Stomach smooth muscle (tissue), 2 donors: Measurements from ENCODE around the gene MNT.
A peak's percentile ranks its signal among the peaks of the same experiment; 100 is the strongest.

ENCODE experiments used
- H3K27ac ChIP-seq: one replicate; pipeline ENCODE4 v1.7.0; 2013; ENCODE audit warnings: mild to moderate bottlenecking, low read length, inconsistent platforms
- H3K27me3 ChIP-seq, 2 donors: one replicate each; pipeline ENCODE4 v1.7.0; 2013; ENCODE audit warnings: low read length in 2 of 2; ENCODE audit not compliant: insufficient read depth in 2 of 2, control insufficient read depth in 1 of 2
- H3K36me3 ChIP-seq, 2 donors: one replicate each; pipeline ENCODE4 v1.7.0; 2013; ENCODE audit warnings: low read length in 2 of 2; ENCODE audit not compliant: control insufficient read depth in 2 of 2, insufficient read depth in 2 of 2
- H3K4me1 ChIP-seq: one replicate; pipeline ENCODE4 v1.7.0; 2013; ENCODE audit warnings: low read length; ENCODE audit not compliant: control insufficient read depth, insufficient read depth
- H3K4me3 ChIP-seq, 2 donors: one replicate each; pipeline ENCODE4 v1.7.0; 2013; ENCODE audit warnings: low read length in 2 of 2
- H3K9ac ChIP-seq, 2 donors: one replicate each; pipeline ENCODE4 v1.7.0; 2013; ENCODE audit warnings: low read length in 2 of 2, mild to moderate bottlenecking in 1 of 2
- H3K9me3 ChIP-seq, 2 donors: one replicate each; pipeline ENCODE4 v1.7.0; 2013; ENCODE audit warnings: low read length in 2 of 2; ENCODE audit not compliant: control insufficient read depth in 2 of 2
- donor health status: healthy.
- donor health status: Pancreatic carcinoma.

MNT gene

GRCh38 chr17:2388020-2388682, 12.7 kb downstream of the MNT start:
- H3K36me3 ChIP-seq, result peaks cover 14 to 35% of the 10 kb centered on the region in 2 donors
- H3K4me1 ChIP-seq, result peaks cover 33% of the 10 kb centered on the region
- no peaks in the 10 kb centered on the region for H3K27me3 ChIP-seq
- no peaks in the 10 kb centered on the region for H3K9me3 ChIP-seq
- H3K27ac ChIP-seq, result peak overlapping the region; percentile 2
- H3K4me3 ChIP-seq, result no peak overlapping the region
- H3K9ac ChIP-seq, result no peak overlapping the region

GRCh38 chr17:2387086-2388019, 13.5 kb downstream of the MNT start:
- Histone ChIP-seq H3K9ac (no peak overlapping the region), H3K27me3 (no peaks in the 10 kb centered on the region), H3K27ac (no peak overlapping the region), H3K9me3 (no peaks in the 10 kb centered on the region), H3K4me3 (no peak overlapping the region), H3K36me3 (peaks cover 14 to 35% of the 10 kb centered on the region in 2 donors), H3K4me1 (peaks cover 39% of the 10 kb centered on the region)

- no peak overlapping the region for H3K9ac ChIP-seq
These were observed 14.3 kb downstream of the MNT start for GRCh38 chr17:2386400-2387085.

GRCh38 chr17:2385240-2386210, 15.3 kb downstream of the MNT start:
- Histone ChIP-seq H3K4me3 (no peak overlapping the region), H3K36me3 (peaks cover 21 to 35% of the 10 kb centered on the region in 2 donors), H3K4me1 (peaks cover 26% of the 10 kb centered on the region), H3K9ac (peak overlapping the region in 1 of 2 donors; percentile 21), H3K27ac (no peak overlapping the region), H3K27me3 (no peaks in the 10 kb centered on the region), H3K9me3 (no peaks in the 10 kb centered on the region)

More at GRCh38 chr17:2386400-2387085, 14.3 kb downstream of the MNT start:
- H3K4me3 ChIP-seq, result no peak overlapping the region
- H3K9me3 ChIP-seq, result no peaks in the 10 kb centered on the region
- peaks cover 14 to 35% of the 10 kb centered on the region in 2 donors for H3K36me3 ChIP-seq
- peaks cover 35% of the 10 kb centered on the region for H3K4me1 ChIP-seq
- no peaks in the 10 kb centered on the region for H3K27me3 ChIP-seq
- no peak overlapping the region for H3K27ac ChIP-seq

GRCh38 chr17:2384439-2385127, 16.3 kb downstream of the MNT start:
- H3K9me3 ChIP-seq, result no peaks in the 10 kb centered on the region
- H3K27ac ChIP-seq, result no peak overlapping the region
- no peak overlapping the region for H3K4me3 ChIP-seq
- H3K9ac ChIP-seq, result no peak overlapping the region
- H3K27me3 ChIP-seq, result no peaks in the 10 kb centered on the region
- H3K36me3 ChIP-seq, result peaks cover 25 to 33% of the 10 kb centered on the region in 2 donors
- H3K4me1 ChIP-seq, result peaks cover 18% of the 10 kb centered on the region

GRCh38 chr17:2383628-2384167, 17.2 kb downstream of the MNT start:
- Histone ChIP-seq H3K9me3 (no peaks in the 10 kb centered on the region), H3K9ac (peak overlapping the region in 1 of 2 donors; percentile 13), H3K4me1 (peaks cover 18% of the 10 kb centered on the region), H3K36me3 (peaks cover 31 to 32% of the 10 kb centered on the region in 2 donors), H3K27me3 (no peaks in the 10 kb centered on the region), H3K27ac (no peak overlapping the region), H3K4me3 (no peak overlapping the region)

- H3K9me3 ChIP-seq, result no peaks in the 10 kb centered on the region
- H3K27ac ChIP-seq, result no peak overlapping the region
- H3K27me3 ChIP-seq, result no peaks in the 10 kb centered on the region
- no peak overlapping the region for H3K9ac ChIP-seq
- peaks cover 17 to 30% of the 10 kb centered on the region in 2 donors for H3K36me3 ChIP-seq
- H3K4me3 ChIP-seq, result no peak overlapping the region
- H3K4me1 ChIP-seq, result peaks cover 18% of the 10 kb centered on the region
These were observed 19.8 kb downstream of the MNT start for GRCh38 chr17:2380950-2381649.

GRCh38 chr17:2380226-2380922, 20.5 kb downstream of the MNT start:
- H3K27me3 ChIP-seq, result no peaks in the 10 kb centered on the region
- H3K27ac ChIP-seq, result no peak overlapping the region
- H3K36me3 ChIP-seq, result peaks cover 15 to 31% of the 10 kb centered on the region in 2 donors
- peaks cover 18% of the 10 kb centered on the region for H3K4me1 ChIP-seq
- H3K4me3 ChIP-seq, result no peak overlapping the region
- no peak overlapping the region for H3K9ac ChIP-seq
- H3K9me3 ChIP-seq, result no peaks in the 10 kb centered on the region
